ENCODE data around the gene IMMP2L. TPM values are rescaled to one million over a fixed set of nuclear protein-coding genes. Genes with fewer than 3 reads are reported as not detected.

The IMMP2L gene
- total RNA-seq, 2 donors from 2014 or later: 13.1 to 22.7 TPM

DNA sequence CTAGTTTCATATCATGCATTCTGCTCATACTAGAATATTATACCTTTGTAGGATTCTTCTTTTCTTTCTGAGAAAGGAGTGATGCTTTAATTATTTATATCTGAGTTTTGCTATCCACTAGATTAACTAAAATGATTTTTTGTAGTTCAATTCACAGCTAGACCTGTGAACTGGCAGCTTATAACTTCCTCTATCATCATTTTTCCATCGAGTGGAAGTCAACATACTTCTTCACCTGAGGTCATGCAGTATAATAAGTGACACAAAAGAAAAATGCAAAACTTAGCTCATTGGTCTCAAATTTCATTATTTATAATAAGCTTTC lies 463.4 kb downstream of the IMMP2L start:
- ATAC-seq (ENCODE audit: insufficient number of reproducible peaks, low FRiP score, low read depth): no peak
- TF ChIP-seq, protein P1, sequence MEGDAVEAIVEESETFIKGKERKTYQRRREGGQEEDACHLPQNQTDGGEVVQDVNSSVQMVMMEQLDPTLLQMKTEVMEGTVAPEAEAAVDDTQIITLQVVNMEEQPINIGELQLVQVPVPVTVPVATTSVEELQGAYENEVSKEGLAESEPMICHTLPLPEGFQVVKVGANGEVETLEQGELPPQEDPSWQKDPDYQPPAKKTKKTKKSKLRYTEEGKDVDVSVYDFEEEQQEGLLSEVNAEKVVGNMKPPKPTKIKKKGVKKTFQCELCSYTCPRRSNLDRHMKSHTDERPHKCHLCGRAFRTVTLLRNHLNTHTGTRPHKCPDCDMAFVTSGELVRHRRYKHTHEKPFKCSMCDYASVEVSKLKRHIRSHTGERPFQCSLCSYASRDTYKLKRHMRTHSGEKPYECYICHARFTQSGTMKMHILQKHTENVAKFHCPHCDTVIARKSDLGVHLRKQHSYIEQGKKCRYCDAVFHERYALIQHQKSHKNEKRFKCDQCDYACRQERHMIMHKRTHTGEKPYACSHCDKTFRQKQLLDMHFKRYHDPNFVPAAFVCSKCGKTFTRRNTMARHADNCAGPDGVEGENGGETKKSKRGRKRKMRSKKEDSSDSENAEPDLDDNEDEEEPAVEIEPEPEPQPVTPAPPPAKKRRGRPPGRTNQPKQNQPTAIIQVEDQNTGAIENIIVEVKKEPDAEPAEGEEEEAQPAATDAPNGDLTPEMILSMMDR (IDR thresholded peaks at IDR 0.05): no peak

DNA sequence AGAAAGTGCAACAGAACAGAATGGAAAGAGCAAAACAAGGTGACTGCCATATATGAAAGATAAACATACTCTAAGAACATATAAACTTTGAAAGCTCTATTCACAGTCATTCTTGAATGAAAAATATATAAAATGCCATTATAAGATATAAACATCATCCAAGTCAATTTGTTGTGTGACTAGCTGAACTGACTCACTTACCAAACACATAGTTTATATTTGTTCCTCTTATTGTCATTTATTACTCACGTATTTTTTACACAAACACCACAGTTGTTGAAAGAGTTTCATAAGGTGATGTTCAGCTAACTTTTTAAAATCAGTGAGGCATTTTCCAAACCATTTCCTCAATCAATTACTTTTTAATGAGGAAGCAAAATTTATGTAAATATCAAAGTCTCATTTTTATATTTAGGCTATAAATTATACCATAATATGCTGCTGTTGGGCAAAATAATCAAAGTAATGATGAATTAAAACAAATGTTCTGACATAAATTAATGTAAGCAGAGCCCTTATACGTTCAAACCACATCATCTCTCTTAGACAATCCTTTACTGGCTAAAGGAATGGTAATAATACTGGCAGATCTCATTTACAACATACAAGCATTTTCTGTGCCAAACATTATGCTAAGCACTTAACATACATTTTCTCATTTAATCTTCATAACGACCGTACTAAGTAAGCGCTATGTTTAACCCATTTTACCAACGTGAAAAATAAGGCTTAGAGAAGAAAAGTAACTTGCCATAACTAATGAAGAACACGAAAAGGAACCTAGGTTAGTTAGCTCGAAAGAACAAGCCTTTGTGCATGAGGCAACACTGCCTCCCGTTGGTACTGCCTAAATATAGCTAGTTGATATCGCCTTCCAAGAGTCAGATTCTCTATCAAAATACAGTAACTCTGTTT lies 464.0 kb downstream of the IMMP2L start:
- TF ChIP-seq, protein P1 (IDR thresholded peaks at IDR 0.05): peak; percentile 50
- H3K4me1 ChIP-seq (ENCODE audit: control insufficient read depth in 1 of 2, low read depth in 2 of 2): peaks cover 0 to 3% of the 10 kb centered on the region in 2 donors
- peak overlapping the region; percentile 15 for H3K4me3 ChIP-seq
- no peak overlapping the region for H3K27ac ChIP-seq
- H3K36me3 ChIP-seq: no peaks in the 10 kb centered on the region
- no peaks in the 10 kb centered on the region for H3K9me3 ChIP-seq
- ATAC-seq (ENCODE audit: insufficient number of reproducible peaks, low FRiP score, low read depth): no peak
- no peak for DNase-seq (ENCODE audit: low spot score)
- no peaks in the 10 kb centered on the region for H3K27me3 ChIP-seq (replicated peaks; ENCODE audit: insufficient read depth)

More for the DNA sequence above, 463.4 kb downstream of the IMMP2L start:
- Histone ChIP-seq H3K9me3 (no peaks in the 10 kb centered on the region), H3K4me3 (no peak overlapping the region), H3K36me3 (no peaks in the 10 kb centered on the region), H3K4me1 (ENCODE audit: control insufficient read depth in 1 of 2, low read depth in 2 of 2) (peaks cover 0 to 3% of the 10 kb centered on the region in 2 donors), H3K27me3 (replicated peaks; ENCODE audit: insufficient read depth) (no peaks in the 10 kb centered on the region), H3K27ac (no peak overlapping the region)
- no peak for DNase-seq (ENCODE audit: low spot score)

DNA sequence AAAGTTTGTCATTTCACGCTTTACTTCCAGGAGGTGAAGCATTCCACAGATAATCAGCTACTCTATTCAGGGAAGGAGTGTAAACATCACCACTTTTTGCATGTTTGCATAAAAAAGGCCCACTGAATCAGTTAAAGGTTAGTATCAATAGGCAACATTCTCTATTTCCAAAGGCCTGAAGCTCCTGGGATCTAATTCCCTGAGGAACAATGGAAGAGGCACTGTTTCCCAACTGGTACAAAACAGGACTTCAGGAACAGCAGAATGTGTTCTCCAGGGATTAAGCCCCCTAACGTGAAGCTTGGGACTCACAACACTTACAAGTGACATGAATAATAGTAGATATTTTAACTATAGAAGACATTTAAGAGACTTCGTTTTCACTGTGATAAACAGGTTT lies 465.3 kb downstream of the IMMP2L start:
- DNase-seq (ENCODE audit: low spot score) (no peak), ATAC-seq (ENCODE audit: insufficient number of reproducible peaks, low FRiP score, low read depth) (no peak)
- no peaks in the 10 kb centered on the region for H3K27me3 ChIP-seq (replicated peaks; ENCODE audit: insufficient read depth)
- H3K9me3 ChIP-seq: no peaks in the 10 kb centered on the region
- H3K4me1 ChIP-seq (ENCODE audit: control insufficient read depth in 1 of 2, low read depth in 2 of 2): peaks cover 5 to 12% of the 10 kb centered on the region in 2 donors
- H3K36me3 ChIP-seq: no peaks in the 10 kb centered on the region
- H3K4me3 ChIP-seq: no peak overlapping the region
- H3K27ac ChIP-seq: no peak overlapping the region
- TF ChIP-seq, protein P1 (IDR thresholded peaks at IDR 0.05): no peak

DNA sequence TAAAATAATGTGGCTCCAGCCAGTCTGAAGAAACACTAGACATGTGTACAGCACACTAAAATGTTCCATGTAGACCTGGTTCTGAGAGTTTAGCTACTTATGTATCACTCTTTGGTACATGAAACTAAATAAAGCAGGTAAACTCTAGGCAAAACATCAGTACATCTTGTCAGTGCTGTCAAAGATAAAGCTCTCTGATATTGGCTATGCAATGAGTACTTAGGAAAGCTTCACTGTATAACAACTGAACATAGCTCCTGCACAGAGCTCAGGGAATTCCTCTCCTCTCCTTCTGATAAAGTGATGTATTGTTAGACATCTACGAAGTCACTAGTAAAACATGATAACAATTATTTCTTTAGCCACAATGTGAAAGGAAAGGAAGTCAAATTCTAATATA lies 467.9 kb downstream of the IMMP2L start:
- ATAC-seq (ENCODE audit: insufficient number of reproducible peaks, low FRiP score, low read depth) (no peak), DNase-seq (ENCODE audit: low spot score) (no peak)
- no peaks in the 10 kb centered on the region for H3K27me3 ChIP-seq (replicated peaks; ENCODE audit: insufficient read depth)
- no peak overlapping the region for H3K4me3 ChIP-seq
- TF ChIP-seq, protein P1 (IDR thresholded peaks at IDR 0.05): no peak
- H3K9me3 ChIP-seq: no peaks in the 10 kb centered on the region
- peaks cover 8 to 22% of the 10 kb centered on the region in 2 donors for H3K4me1 ChIP-seq (ENCODE audit: control insufficient read depth in 1 of 2, low read depth in 2 of 2)
- no peak overlapping the region for H3K27ac ChIP-seq
- H3K36me3 ChIP-seq: no peaks in the 10 kb centered on the region

DNA sequence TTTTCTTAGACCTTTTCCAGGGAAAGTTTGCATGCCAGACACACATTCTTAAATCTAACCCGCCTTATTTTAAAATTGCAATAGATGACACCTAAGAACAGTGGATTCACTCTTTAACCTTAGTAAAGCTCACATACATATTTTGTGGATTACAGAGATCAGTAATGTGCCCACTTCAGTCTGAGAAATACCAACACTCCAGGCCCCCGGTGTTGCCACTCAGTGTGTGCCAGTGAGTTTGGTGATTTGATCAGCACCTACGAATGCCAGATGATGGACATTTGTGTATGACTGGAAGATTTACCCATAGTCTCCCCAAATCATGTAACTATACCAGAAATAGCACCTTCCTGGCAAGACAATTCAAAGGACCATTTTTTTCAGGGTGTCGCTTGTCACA lies 468.8 kb downstream of the IMMP2L start:
- Histone ChIP-seq H3K4me1 (ENCODE audit: control insufficient read depth in 1 of 2, low read depth in 2 of 2) (peaks cover 8 to 18% of the 10 kb centered on the region in 2 donors), H3K4me3 (peak overlapping the region; percentile 67), H3K27ac (no peak overlapping the region), H3K9me3 (no peaks in the 10 kb centered on the region), H3K27me3 (replicated peaks; ENCODE audit: insufficient read depth) (no peaks in the 10 kb centered on the region), H3K36me3 (no peaks in the 10 kb centered on the region)
- DNase-seq (ENCODE audit: low spot score): no peak
- TF ChIP-seq, protein P1 (IDR thresholded peaks at IDR 0.05): no peak
- ATAC-seq (ENCODE audit: insufficient number of reproducible peaks, low FRiP score, low read depth): no peak

All from thoracic aorta (tissue), 2 donors.